NOMO-1 (cell line): Measurements from ENCODE around the gene DHX32.

Experiments used
- DNase-seq, 2 experiments: peaks; one replicate each; lab custom pipeline; 2025; ENCODE audit not compliant: unreplicated experiment in 2 of 2; lab: John Stamatoyannopoulos, UW

DHX32 gene

GRCh38 chr10:125816548-125816947, 64.5 kb downstream of the DHX32 start:
- DNase-seq, result no peak

GRCh38 chr10:125815764-125816163, 65.3 kb downstream of the DHX32 start:
- DNase-seq, result no peak

GRCh38 chr10:125812128-125812750, 68.9 kb downstream of the DHX32 start:
- no peak for DNase-seq

GRCh38 chr10:125811251-125811650, 69.8 kb downstream of the DHX32 start:
- DNase-seq, result no peak

GRCh38 chr10:125808047-125808446, 73.0 kb downstream of the DHX32 start:
- DNase-seq, result no peak

- DNase-seq, result no peak
These were observed 78.4 kb downstream of the DHX32 start for GRCh38 chr10:125802739-125803138.

GRCh38 chr10:125802131-125802530, 79.0 kb downstream of the DHX32 start:
- no peak for DNase-seq

- no peak for DNase-seq
These were observed 79.5 kb downstream of the DHX32 start for GRCh38 chr10:125801574-125801973.

GRCh38 chr10:125799451-125800182, 81.5 kb downstream of the DHX32 start:
- DNase-seq, result no peak

- DNase-seq, result no peak
These were observed 83.0 kb downstream of the DHX32 start for GRCh38 chr10:125797994-125798662.

GRCh38 chr10:125797424-125797823, 83.7 kb downstream of the DHX32 start:
- no peak for DNase-seq

- DNase-seq, result no peak
These were observed 85.4 kb downstream of the DHX32 start for GRCh38 chr10:125795637-125796190.

GRCh38 chr10:125795128-125795527, 86.0 kb downstream of the DHX32 start:
- DNase-seq, result no peak

GRCh38 chr10:125792342-125793300, 88.5 kb downstream of the DHX32 start:
- no peak for DNase-seq

- no peak for DNase-seq
These were observed 92.7 kb downstream of the DHX32 start for GRCh38 chr10:125788156-125789034.
